Measurements from ENCODE around the gene SAT1. TPM values are rescaled to one million over a fixed set of nuclear protein-coding genes. Genes with fewer than 3 reads are reported as not detected.

The SAT1 gene
- polyA plus RNA-seq, 1 experiment = 46.1 TPM

DNA sequence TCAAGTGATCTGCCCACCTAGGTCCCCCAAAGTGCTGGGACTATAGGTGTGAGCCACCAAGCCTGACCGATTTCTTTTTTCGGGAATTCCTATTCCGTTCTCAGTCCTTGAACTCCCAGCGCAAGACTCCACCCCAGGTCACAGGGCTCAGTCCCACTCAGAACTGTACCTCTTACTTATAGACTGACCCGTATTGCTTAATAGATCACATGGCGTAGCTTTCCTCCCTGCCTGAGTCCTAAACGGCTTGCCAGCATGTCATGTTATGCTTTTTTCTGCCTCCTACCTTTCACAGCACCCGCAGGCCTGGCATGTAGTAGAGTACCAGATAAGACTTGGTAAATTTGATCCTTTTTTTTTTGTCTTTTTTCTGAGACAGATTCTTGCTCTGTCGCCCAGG, 22.4 kb downstream of the SAT1 start:
- POLR2A ChIA-PET = no interaction called here
- TF ChIP-seq CTCF (IDR thresholded peaks at IDR 0.05; ENCODE audit: insufficient read depth, low read depth, low read length) = no peak
- no peaks in the 10 kb centered on the region for H3K36me3 ChIP-seq (ENCODE audit: control insufficient read depth, insufficient read depth, low read length)
- H3K4me3 ChIP-seq (ENCODE audit: low read depth, low read length) = no peak overlapping the region
- CTCF ChIA-PET = no interaction called here
- H3K27me3 ChIP-seq (ENCODE audit: control insufficient read depth, insufficient read depth, low read length) = no peaks in the 10 kb centered on the region
- no peak for DNase-seq (ENCODE audit: low read depth)

DNA sequence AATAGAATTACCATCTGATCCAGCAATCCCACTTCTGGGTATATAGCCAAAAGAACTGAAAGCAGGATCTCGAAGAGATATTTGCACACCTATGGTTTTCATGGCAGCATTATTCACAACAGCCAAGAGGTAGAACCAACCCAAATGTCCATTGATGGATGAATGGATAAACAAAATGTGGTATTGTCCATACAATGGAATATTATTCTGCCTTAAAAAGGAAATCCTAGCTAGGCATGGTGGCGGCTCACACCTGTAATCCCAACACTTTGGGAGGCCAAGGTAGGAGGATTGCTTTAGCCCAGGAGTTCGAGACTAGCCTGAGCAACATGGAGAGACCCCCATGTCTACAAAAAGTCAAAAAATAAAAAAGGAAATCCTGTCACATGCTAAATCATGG, 27.3 kb downstream of the SAT1 start:
- no peak for TF ChIP-seq CTCF (IDR thresholded peaks at IDR 0.05; ENCODE audit: insufficient read depth, low read depth, low read length)
- DNase-seq (ENCODE audit: low read depth) = no peak
- POLR2A ChIA-PET = no interaction called here
- CTCF ChIA-PET = no interaction called here
- no peak overlapping the region for H3K4me3 ChIP-seq (ENCODE audit: low read depth, low read length)
- H3K36me3 ChIP-seq (ENCODE audit: control insufficient read depth, insufficient read depth, low read length) = no peaks in the 10 kb centered on the region
- no peaks in the 10 kb centered on the region for H3K27me3 ChIP-seq (ENCODE audit: control insufficient read depth, insufficient read depth, low read length)

DNA sequence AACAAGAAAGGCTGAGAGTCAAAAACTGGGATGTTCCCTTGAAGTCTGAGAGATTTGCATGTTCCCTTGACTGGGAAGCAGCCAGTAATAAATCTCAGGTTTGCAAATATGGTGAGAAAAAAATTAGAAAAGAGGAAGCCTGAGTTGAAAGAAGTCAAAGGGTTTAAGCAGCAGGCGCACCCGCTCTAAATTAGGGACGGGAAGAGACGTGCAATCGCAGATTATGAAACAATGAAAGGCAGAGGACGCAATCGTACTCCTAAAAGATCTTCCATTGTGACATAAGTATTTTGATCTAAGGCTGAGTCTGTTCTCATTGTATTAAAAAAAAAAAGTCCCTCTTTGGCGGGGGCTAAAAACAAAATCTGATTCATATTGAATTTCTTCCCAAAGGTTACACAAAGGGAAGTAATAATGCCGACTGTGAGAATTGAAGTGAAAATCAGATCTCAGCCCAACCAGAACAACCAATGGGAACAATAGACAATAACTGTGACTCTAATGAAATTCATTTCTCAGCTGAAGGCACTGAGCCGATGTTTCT, 28.2 kb downstream of the SAT1 start:
- ChIA-PET CTCF (no interaction called here), POLR2A (no interaction called here)
- Histone ChIP-seq H3K4me3 (ENCODE audit: low read depth, low read length) (no peak overlapping the region), H3K36me3 (ENCODE audit: control insufficient read depth, insufficient read depth, low read length) (no peaks in the 10 kb centered on the region), H3K27me3 (ENCODE audit: control insufficient read depth, insufficient read depth, low read length) (no peaks in the 10 kb centered on the region)
- no peak for DNase-seq (ENCODE audit: low read depth)
- TF ChIP-seq CTCF (IDR thresholded peaks at IDR 0.05; ENCODE audit: insufficient read depth, low read depth, low read length) = no peak

DNA sequence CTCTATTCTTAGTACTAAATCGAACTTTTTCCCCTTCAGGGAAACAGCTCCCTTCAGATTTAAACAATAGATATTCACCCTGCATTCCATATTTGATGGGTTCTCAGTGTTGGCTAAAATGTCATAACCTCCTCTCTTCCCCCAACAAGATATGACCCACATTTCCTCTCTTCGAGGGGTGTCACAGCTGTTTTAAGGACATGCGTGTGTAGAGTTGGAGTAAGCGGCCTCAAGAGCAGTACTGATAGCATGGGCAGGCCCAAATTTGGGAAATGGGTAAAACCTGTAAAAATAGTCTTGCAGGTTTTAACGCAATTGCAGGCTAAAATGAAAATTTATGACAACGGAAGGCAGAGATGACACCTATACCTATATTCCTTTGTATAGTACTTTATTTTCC, 28.7 kb downstream of the SAT1 start:
- DNase-seq (ENCODE audit: low read depth) = no peak
- POLR2A ChIA-PET = no interaction called here
- no peak overlapping the region for H3K4me3 ChIP-seq (ENCODE audit: low read depth, low read length)
- no peaks in the 10 kb centered on the region for H3K27me3 ChIP-seq (ENCODE audit: control insufficient read depth, insufficient read depth, low read length)
- CTCF ChIA-PET = no interaction called here
- H3K36me3 ChIP-seq (ENCODE audit: control insufficient read depth, insufficient read depth, low read length) = no peaks in the 10 kb centered on the region
- no peak for TF ChIP-seq CTCF (IDR thresholded peaks at IDR 0.05; ENCODE audit: insufficient read depth, low read depth, low read length)

GRCh38 chrX:23813808-23814207, 30.8 kb downstream of the SAT1 start:
- POLR2A ChIA-PET = no interaction called here
- CTCF ChIA-PET = no interaction called here
- Histone ChIP-seq H3K27me3 (ENCODE audit: control insufficient read depth, insufficient read depth, low read length) (no peaks in the 10 kb centered on the region), H3K4me3 (ENCODE audit: low read depth, low read length) (no peak overlapping the region), H3K36me3 (ENCODE audit: control insufficient read depth, insufficient read depth, low read length) (no peaks in the 10 kb centered on the region)
- no peak for DNase-seq (ENCODE audit: low read depth)
- no peak for TF ChIP-seq CTCF (IDR thresholded peaks at IDR 0.05; ENCODE audit: insufficient read depth, low read depth, low read length)
